SK-N-SH (cell line): ENCODE measurements around the gene RGMA. TPM values are rescaled to one million over a fixed set of nuclear protein-coding genes. Genes with fewer than 3 reads are reported as not detected.

Source experiments
- CTCF ChIA-PET: fragments of 300-600, 350-600 bp; formaldehyde crosslinking; extraction: SDS; loops from one replicate; lab custom pipeline; 2021; lab: Yijun Ruan, JAX
- POLR2A ChIA-PET: fragments of 350-600 bp; sonication (Branson Sonifier 250); formaldehyde crosslinking; extraction: SDS; loops from one replicate; lab custom pipeline; 2020; ENCODE audit warnings: antibody characterized with exemption, inconsistent platforms; lab: Yijun Ruan, JAX
- DNase-seq: peaks from one replicate; pipeline ENCODE4 v3.0.0; 2012
- H2AFZ ChIP-seq: fragments of 200-600 bp; sonication (generic); 2 replicates; pipeline ENCODE4 v1.8.1; 2016; ENCODE audit warnings: antibody characterized with exemption, mild to moderate bottlenecking, low read depth
- H3F3A ChIP-seq: fragments of 200-600 bp; sonication (generic); replicated peaks from 2 replicates; pipeline ENCODE3; 2016; ENCODE audit warnings: antibody characterized with exemption, mild to moderate bottlenecking; ENCODE audit not compliant: insufficient read depth
- H3K27ac ChIP-seq, 2 experiments: fragments of 200-500 bp in 1 of 2; fragments of 200-600 bp in 1 of 2; sonication (Bioruptor generic) in 1 of 2; sonication (generic), shearing (Covaris generic) in 1 of 2; 2 replicates each; pipeline versions ENCODE4 v1.5.1 to v1.6.1; 2014 to 2016; ENCODE audit warnings: low read depth in 2 of 2, inconsistent platforms in 1 of 2, low read length in 1 of 2, mild to moderate bottlenecking in 1 of 2, mixed read lengths in 1 of 2
- H3K27me3 ChIP-seq: fragments of 200-600 bp; sonication (generic), shearing (Covaris generic); 2 replicates; pipeline ENCODE4 v1.6.1; 2016; ENCODE audit warnings: mixed run types; ENCODE audit not compliant: insufficient read depth
- H3K36me3 ChIP-seq, 2 experiments: fragments of 200-500 bp in 1 of 2; fragments of 200-600 bp in 1 of 2; sonication (Bioruptor generic) in 1 of 2; sonication (generic) in 1 of 2; replicated peaks in 1 of 2; 2 replicates each; pipeline versions ENCODE3 to v1.5.1; 2014 to 2016; ENCODE audit warnings: low read length in 1 of 2, mild to moderate bottlenecking in 1 of 2; ENCODE audit not compliant: insufficient read depth in 2 of 2, control insufficient read depth in 1 of 2
- H3K4me1 ChIP-seq, 2 experiments: fragments of 200-500 bp in 1 of 2; fragments of 200-600 bp in 1 of 2; sonication (Bioruptor generic) in 1 of 2; sonication (generic), shearing (Covaris generic) in 1 of 2; 2 replicates each; pipeline versions ENCODE4 v1.5.1 to v1.6.1; 2014 to 2016; ENCODE audit warnings: low read depth in 1 of 2, low read length in 1 of 2, mixed run types in 1 of 2; ENCODE audit not compliant: insufficient read depth in 2 of 2, control insufficient read depth in 1 of 2
- H3K4me2 ChIP-seq: fragments of 200-600 bp; sonication (generic), shearing (Covaris generic); 2 replicates; pipeline ENCODE4 v1.6.1; 2017; ENCODE audit warnings: mixed run types
- H3K4me3 ChIP-seq, 2 experiments: fragments of 200-500 bp in 1 of 2; fragments of 200-600 bp in 1 of 2; sonication (Bioruptor generic) in 1 of 2; sonication (generic), shearing (Covaris generic) in 1 of 2; 2 replicates each; pipeline versions ENCODE4 v1.5.1 to v1.8.1; 2014 to 2016; ENCODE audit warnings: low read depth in 2 of 2, inconsistent platforms in 1 of 2, low read length in 1 of 2, mild to moderate bottlenecking in 1 of 2, mixed read lengths in 1 of 2, moderate library complexity in 1 of 2
- H3K79me2 ChIP-seq: fragments of 200-600 bp; sonication (generic); 2 replicates; pipeline ENCODE4 v1.8.1; 2017; ENCODE audit warnings: mild to moderate bottlenecking; ENCODE audit not compliant: insufficient read depth
- H3K9ac ChIP-seq: fragments of 200-600 bp; sonication (generic); 2 replicates; pipeline ENCODE4 v1.6.1; 2017; ENCODE audit warnings: mixed run types
- H3K9me2 ChIP-seq: fragments of 200-600 bp; sonication (generic); 2 replicates; pipeline ENCODE4 v1.6.1; 2017; ENCODE audit warnings: mixed run types
- H3K9me3 ChIP-seq: fragments of 200-600 bp; sonication (generic); 2 replicates; pipeline ENCODE4 v1.6.1; 2017; ENCODE audit warnings: mixed run types, mild to moderate bottlenecking, moderate library complexity
- H4K20me1 ChIP-seq: fragments of 200-600 bp; sonication (generic); 2 replicates; pipeline ENCODE4 v1.6.1; 2017; ENCODE audit warnings: mild to moderate bottlenecking, mixed run types; ENCODE audit not compliant: insufficient read depth
- CTCF ChIP-seq: fragments of 200-600 bp; sonication (generic); IDR thresholded peaks from 2 replicates; pipeline ENCODE4 v1.6.1; 2017; ENCODE audit warnings: antibody characterized with exemption, mild to moderate bottlenecking, moderate library complexity
- ELF1 ChIP-seq: IDR thresholded peaks from 2 replicates; pipeline ENCODE4 v1.4.0; 2012
- EP300 ChIP-seq, 2 experiments: IDR thresholded peaks; 2 replicates each; pipeline versions ENCODE4 v1.4.0 to v1.6.1; 2012; ENCODE audit warnings: borderline replicate concordance in 1 of 2, low read depth in 1 of 2, low read length in 1 of 2
- EZH2phosphoT487 ChIP-seq: fragments of 200-600 bp; sonication (generic); IDR thresholded peaks from 2 replicates; pipeline ENCODE4 v1.6.1; 2017; ENCODE audit warnings: low read depth, mixed run types, mild to moderate bottlenecking, antibody characterized with exemption, moderate library complexity, borderline replicate concordance
- FOSL2 ChIP-seq: IDR thresholded peaks from 2 replicates; pipeline ENCODE4 v1.4.0; 2012; ENCODE audit warnings: low read depth, mild to moderate bottlenecking, moderate library complexity, borderline replicate concordance
- FOXJ3 ChIP-seq: sonication (generic); formaldehyde crosslinking; IDR thresholded peaks from 2 replicates; pipeline ENCODE4 v1.5.1; 2020; ENCODE audit warnings: mild to moderate bottlenecking, missing genetic modification reagents
- GABPA ChIP-seq: IDR thresholded peaks from 2 replicates; pipeline ENCODE4 v1.4.0; 2012; ENCODE audit warnings: low read depth, mild to moderate bottlenecking
- IRF3 ChIP-seq: fragments of 150-350 bp; IDR thresholded peaks from 2 replicates; pipeline ENCODE4 v1.6.1; 2016; ENCODE audit warnings: mild to moderate bottlenecking, low read depth, low read length
- MAX ChIP-seq: IDR thresholded peaks from 2 replicates; pipeline ENCODE4 v1.4.0; 2012; ENCODE audit warnings: low read depth
- MEF2A ChIP-seq: IDR thresholded peaks from 2 replicates; pipeline ENCODE4 v1.4.0; 2012; ENCODE audit warnings: low read depth, borderline replicate concordance
- MXI1 ChIP-seq: IDR thresholded peaks from 2 replicates; pipeline ENCODE4 v1.6.1; 2012; ENCODE audit warnings: mild to moderate bottlenecking, low read depth, low read length, improper control_type of control experiment
- NFIC ChIP-seq: IDR thresholded peaks from 2 replicates; pipeline ENCODE4 v1.4.0; 2012; ENCODE audit warnings: borderline replicate concordance
- NRF1 ChIP-seq: IDR thresholded peaks from 2 replicates; pipeline ENCODE4 v1.6.1; 2012; ENCODE audit warnings: low read depth, mild to moderate bottlenecking, low read length
- RCOR1 ChIP-seq: fragments of 150-350 bp; IDR thresholded peaks from 2 replicates; pipeline ENCODE4 v1.6.1; 2017; ENCODE audit warnings: antibody characterized with exemption, low read length
- TAF1 ChIP-seq: IDR thresholded peaks from 2 replicates; pipeline ENCODE4 v1.6.1; 2012; ENCODE audit warnings: low read depth, mild to moderate bottlenecking, low read length, moderate library complexity, borderline replicate concordance
- TCF12 ChIP-seq: IDR thresholded peaks from 2 replicates; pipeline ENCODE4 v1.4.0; 2012
- TEAD4 ChIP-seq: IDR thresholded peaks from 2 replicates; pipeline ENCODE4 v1.4.0; 2012; ENCODE audit warnings: mild to moderate bottlenecking, borderline replicate concordance; ENCODE audit not compliant: insufficient read depth
- USF1 ChIP-seq: IDR thresholded peaks from 2 replicates; pipeline ENCODE4 v1.4.0; 2012; ENCODE audit warnings: low read depth, borderline replicate concordance
- USF2 ChIP-seq: fragments of 150-350 bp; IDR thresholded peaks from 2 replicates; pipeline ENCODE4 v1.6.1; 2017; ENCODE audit warnings: antibody characterized with exemption, low read length, low read depth, borderline replicate concordance
- YY1 ChIP-seq: IDR thresholded peaks from 2 replicates; pipeline ENCODE4 v1.4.0; 2012; ENCODE audit warnings: low read depth, mild to moderate bottlenecking
- WGBS: methylation state at CpG from one replicate; pipeline ENCODE4 v1.1.6; 2017; ENCODE audit warnings: low lambda C conversion rate; 5-methylcytosine and 5-hydroxymethylcytosine counted together
- polyA plus RNA-seq, 3 experiments: library from polyadenylated mRNA; depleted of rRNA; stranded (reverse); fragments of >200 nt; gene quantifications; 2 replicates each; pipeline ENCODE4 v1.2.3, GENCODE V29; 2012

The RGMA gene
- polyA plus RNA-seq, 1 of the 3 experiments (the other 2 are of a cell fraction), result 1.5 TPM

- no peak for DNase-seq
These were observed 31.4 kb downstream of the RGMA start for GRCh38 chr15:93057618-93058017.

GRCh38 chr15:93056836-93057235, 32.2 kb downstream of the RGMA start:
- H3F3A ChIP-seq, result no peaks in the 10 kb centered on the region
- H3K9ac ChIP-seq, result no peak overlapping the region
- no peak for DNase-seq
- H2AFZ ChIP-seq, result no peak overlapping the region
- no peak overlapping the region for H3K4me3 ChIP-seq
- no peaks in the 10 kb centered on the region for H3K36me3 ChIP-seq
- H3K79me2 ChIP-seq, result no peaks in the 10 kb centered on the region
- H4K20me1 ChIP-seq, result no peaks in the 10 kb centered on the region; the same call in 1 of the 2 replicates
- 77% methylated on average over 5 of the region's 7 CpGs for WGBS
- H3K4me1 ChIP-seq, result peaks cover 0 to 3% of the 10 kb centered on the region in 2 experiments; a peak in 2 of 4 replicates
- CTCF ChIA-PET, result interaction anchor here (1.0 kb wide), 1 partner anchor 1063 kb away, joined by 3 read pairs; no protein-coding TSS in a partner anchor
- no peaks in the 10 kb centered on the region for H3K27me3 ChIP-seq
- POLR2A ChIA-PET, result no interaction called here
- no peak overlapping the region for H3K27ac ChIP-seq
- H3K9me3 ChIP-seq, result no peaks in the 10 kb centered on the region
- no peaks in the 10 kb centered on the region for H3K9me2 ChIP-seq
- no peak overlapping the region for H3K4me2 ChIP-seq
- TF ChIP-seq USF2 (no peak), CTCF (no peak), MAX (no peak), NRF1 (no peak), YY1 (no peak), TEAD4 (no peak), MEF2A (no peak), GABPA (no peak), FOXJ3 (CRISPR knock-in tag) (no peak), EZH2phosphoT487 (no peak), NFIC (no peak), FOSL2 (no peak), MXI1 (no peak), RCOR1 (no peak), TCF12 (no peak), USF1 (no peak), ELF1 (no peak), TAF1 (no peak)

More at GRCh38 chr15:93057618-93058017, 31.4 kb downstream of the RGMA start:
- ChIA-PET CTCF (no interaction called here), POLR2A (no interaction called here)
- Histone ChIP-seq H3F3A (no peaks in the 10 kb centered on the region), H3K4me3 (no peak overlapping the region), H3K9ac (no peak overlapping the region), H3K27ac (no peak overlapping the region), H3K9me2 (no peaks in the 10 kb centered on the region), H3K4me1 (peaks cover 0 to 3% of the 10 kb centered on the region in 2 experiments; a peak in 2 of 4 replicates), H3K27me3 (no peaks in the 10 kb centered on the region), H3K79me2 (no peaks in the 10 kb centered on the region), H4K20me1 (no peaks in the 10 kb centered on the region; the same call in 1 of the 2 replicates), H2AFZ (no peak overlapping the region), H3K36me3 (no peaks in the 10 kb centered on the region), H3K9me3 (no peaks in the 10 kb centered on the region), H3K4me2 (no peak overlapping the region)
- TF ChIP-seq EP300 (IDR thresholded peaks at IDR 0.05; ENCODE audit: borderline replicate concordance in 1 of 2, low read depth in 1 of 2, low read length in 1 of 2) (no peak), MAX (no peak), IRF3 (no peak), MXI1 (no peak), FOSL2 (no peak)
- 72% methylated on average over 8 of the region's 8 CpGs for WGBS
